Measurements from ENCODE around the gene FIBCD1. TPM values are rescaled to one million over a fixed set of nuclear protein-coding genes. Genes with fewer than 3 reads are reported as not detected.

FIBCD1 gene
- total RNA-seq, 1 experiment from 2014 or later = 7.1 TPM

- Histone ChIP-seq H2BK12ac (ENCODE audit: insufficient read length, low read depth, low read length) (no peak overlapping the region), H4K91ac (ENCODE audit: insufficient read length, low read depth, low read length) (no peak overlapping the region), H3K4ac (ENCODE audit: low read depth, low read length) (no peak overlapping the region), H2BK5ac (ENCODE audit: insufficient read length, low read length) (no peak overlapping the region), H2BK20ac (ENCODE audit: low read depth, low read length, poor library complexity, severe bottlenecking) (no peak overlapping the region), H3K4me1 (ENCODE audit: insufficient read depth, low read length) (no peaks in the 10 kb centered on the region), H3K18ac (ENCODE audit: insufficient read length, low read depth, low read length) (no peak overlapping the region), H2BK15ac (ENCODE audit: low read depth, low read length) (no peak overlapping the region), H2AFZ (ENCODE audit: low read length) (no peak overlapping the region), H3T11ph (ENCODE audit: low read length) (no peak overlapping the region), H3K56ac (ENCODE audit: insufficient read length, low read depth, low read length) (no peak overlapping the region), H3K27me3 (ENCODE audit: insufficient read depth, low read length) (no peaks in the 10 kb centered on the region), H3K79me2 (ENCODE audit: insufficient read depth, low read length) (no peaks in the 10 kb centered on the region), H4K8ac (replicated peaks; ENCODE audit: insufficient read length, low read depth, low read length) (no peak overlapping the region), H3K27ac (ENCODE audit: insufficient read length, low read depth, low read length) (no peak overlapping the region), H2AK5ac (ENCODE audit: insufficient read length, low read length) (no peak overlapping the region), H3K9ac (ENCODE audit: extremely low read depth, insufficient read length, low read length) (no peak overlapping the region), H4K5ac (ENCODE audit: insufficient read length, low read depth, low read length) (no peak overlapping the region), H3K23ac (ENCODE audit: insufficient read length, low read depth, low read length) (no peak overlapping the region), H2BK120ac (ENCODE audit: low read depth, low read length, poor library complexity, severe bottlenecking) (no peak overlapping the region), H3K23me2 (ENCODE audit: insufficient read length, low read depth, low read length, poor library complexity, severe bottlenecking) (no peaks in the 10 kb centered on the region), H4K20me1 (ENCODE audit: control insufficient read depth, insufficient read depth, insufficient read length) (no peaks in the 10 kb centered on the region), H3K4me2 (ENCODE audit: insufficient read depth, insufficient read length, low read length) (no peak overlapping the region), H3K79me1 (ENCODE audit: insufficient read depth, low read depth, low read length, poor library complexity, severe bottlenecking) (no peaks in the 10 kb centered on the region), H3K14ac (ENCODE audit: insufficient read depth, low read length) (peak overlapping the region; percentile 27; the same call in 1 of the 2 replicates), H3K9me3 (ENCODE audit: control insufficient read depth, low read depth, low read length) (no peaks in the 10 kb centered on the region)
- TF ChIP-seq CTCF (conservative IDR thresholded peaks at IDR 0.05) = no peak
- Mint-ChIP-seq H3K4me3 (no peak overlapping the region), H3K9me3 (no peaks in the 10 kb centered on the region), H3K4me1 (peaks cover 8 to 34% of the 10 kb centered on the region in 2 experiments), H3K27ac (no peak overlapping the region), H3K27me3 (ENCODE audit: low read depth) (no peaks in the 10 kb centered on the region; the same call in 1 of the 2 replicates), H3K36me3 (ENCODE audit: insufficient read depth in 1 of 3, low read depth in 3 of 3) (no peaks in the 10 kb centered on the region)
- no peak for DNase-seq
- WGBS (ENCODE audit: extremely low coverage, insufficient read length, low lambda C conversion rate) = no CpG with 5 or more reads among the region's 42 CpGs
These were observed 15.2 kb downstream of the FIBCD1 start for GRCh38 chr9:130923611-130924447.

Measured in H9 (cell line).